WTC11 (cell line): ENCODE measurements around the gene PRPSAP1.

Experiments used
- ATF1 ChIP-seq: sonication (generic); formaldehyde crosslinking; IDR thresholded peaks from 2 replicates; pipeline ENCODE4 v1.8.1; 2023; ENCODE audit warnings: mild to moderate bottlenecking, moderate library complexity, missing genetic modification reagents
- E2F1 ChIP-seq: sonication (generic); formaldehyde crosslinking; IDR thresholded peaks from 2 replicates; pipeline ENCODE4 v1.8.0; 2022; ENCODE audit warnings: mild to moderate bottlenecking, missing genetic modification reagents
- ETV6 ChIP-seq: sonication (generic); formaldehyde crosslinking; IDR thresholded peaks from 2 replicates; pipeline ENCODE4 v1.8.1; 2022; ENCODE audit warnings: mild to moderate bottlenecking, missing genetic modification reagents
- FOXJ3 ChIP-seq: sonication (generic); formaldehyde crosslinking; IDR thresholded peaks from 2 replicates; pipeline ENCODE4 v1.9.0; 2021; ENCODE audit warnings: missing genetic modification reagents, mild to moderate bottlenecking, borderline replicate concordance
- JUN ChIP-seq: sonication (generic); formaldehyde crosslinking; IDR thresholded peaks from 2 replicates; pipeline ENCODE4 v1.8.0; 2023; ENCODE audit warnings: mild to moderate bottlenecking, missing genetic modification reagents
- KAT7 ChIP-seq: sonication (generic); formaldehyde crosslinking; IDR thresholded peaks from 2 replicates; pipeline ENCODE4 v1.8.1; 2023; ENCODE audit warnings: missing genetic modification reagents, mild to moderate bottlenecking, borderline replicate concordance
- MAX ChIP-seq: sonication (generic); formaldehyde crosslinking; IDR thresholded peaks from 2 replicates; pipeline ENCODE4 v1.8.0; 2022; ENCODE audit warnings: mild to moderate bottlenecking, missing genetic modification reagents
- NFATC4 ChIP-seq: fragments of 250-450 bp; sonication (Bioruptor Pico); IDR thresholded peaks from 2 replicates; pipeline ENCODE4 v1.9.0; 2021; ENCODE audit warnings: mild to moderate bottlenecking
- NR3C1 ChIP-seq: sonication (generic); formaldehyde crosslinking; conservative IDR thresholded peaks from 2 replicates; pipeline ENCODE4 v1.8.1; 2023; ENCODE audit warnings: low read depth, mild to moderate bottlenecking, missing genetic modification reagents
- SP1 ChIP-seq: sonication (generic); formaldehyde crosslinking; conservative IDR thresholded peaks from 2 replicates; pipeline ENCODE4 v1.8.1; 2022; ENCODE audit warnings: missing genetic modification reagents
- TF ChIP-seq, protein P1 (sequence below): fragments of 200-600 bp; IDR thresholded peaks from 2 replicates; pipeline ENCODE4 v1.8.0; 2022; ENCODE audit warnings: antibody characterized with exemption
- TF ChIP-seq, protein P2 (sequence below): sonication (generic); formaldehyde crosslinking; IDR thresholded peaks from 2 replicates; pipeline ENCODE4 v1.8.1; 2023; ENCODE audit warnings: mild to moderate bottlenecking, missing genetic modification reagents, moderate library complexity
- TF ChIP-seq, protein P3 (sequence below): fragments of 250-450 bp; sonication (Bioruptor Pico); IDR thresholded peaks from 2 replicates; pipeline ENCODE4 v1.9.0; 2021; ENCODE audit warnings: mild to moderate bottlenecking
- TF ChIP-seq, protein P4 (sequence below): sonication (generic); formaldehyde crosslinking; IDR thresholded peaks from 2 replicates; pipeline ENCODE4 v1.8.0; 2022; ENCODE audit warnings: missing genetic modification reagents

- TF ChIP-seq, protein P1, sequence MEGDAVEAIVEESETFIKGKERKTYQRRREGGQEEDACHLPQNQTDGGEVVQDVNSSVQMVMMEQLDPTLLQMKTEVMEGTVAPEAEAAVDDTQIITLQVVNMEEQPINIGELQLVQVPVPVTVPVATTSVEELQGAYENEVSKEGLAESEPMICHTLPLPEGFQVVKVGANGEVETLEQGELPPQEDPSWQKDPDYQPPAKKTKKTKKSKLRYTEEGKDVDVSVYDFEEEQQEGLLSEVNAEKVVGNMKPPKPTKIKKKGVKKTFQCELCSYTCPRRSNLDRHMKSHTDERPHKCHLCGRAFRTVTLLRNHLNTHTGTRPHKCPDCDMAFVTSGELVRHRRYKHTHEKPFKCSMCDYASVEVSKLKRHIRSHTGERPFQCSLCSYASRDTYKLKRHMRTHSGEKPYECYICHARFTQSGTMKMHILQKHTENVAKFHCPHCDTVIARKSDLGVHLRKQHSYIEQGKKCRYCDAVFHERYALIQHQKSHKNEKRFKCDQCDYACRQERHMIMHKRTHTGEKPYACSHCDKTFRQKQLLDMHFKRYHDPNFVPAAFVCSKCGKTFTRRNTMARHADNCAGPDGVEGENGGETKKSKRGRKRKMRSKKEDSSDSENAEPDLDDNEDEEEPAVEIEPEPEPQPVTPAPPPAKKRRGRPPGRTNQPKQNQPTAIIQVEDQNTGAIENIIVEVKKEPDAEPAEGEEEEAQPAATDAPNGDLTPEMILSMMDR: no peak
- TF ChIP-seq, protein P2, sequence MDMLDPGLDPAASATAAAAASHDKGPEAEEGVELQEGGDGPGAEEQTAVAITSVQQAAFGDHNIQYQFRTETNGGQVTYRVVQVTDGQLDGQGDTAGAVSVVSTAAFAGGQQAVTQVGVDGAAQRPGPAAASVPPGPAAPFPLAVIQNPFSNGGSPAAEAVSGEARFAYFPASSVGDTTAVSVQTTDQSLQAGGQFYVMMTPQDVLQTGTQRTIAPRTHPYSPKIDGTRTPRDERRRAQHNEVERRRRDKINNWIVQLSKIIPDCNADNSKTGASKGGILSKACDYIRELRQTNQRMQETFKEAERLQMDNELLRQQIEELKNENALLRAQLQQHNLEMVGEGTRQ (CRISPR knock-in tag): no peak
- TF ChIP-seq FOXJ3 (CRISPR knock-in tag): no peak
- no peak for TF ChIP-seq NFATC4 (CRISPR knock-in tag)
- no peak for TF ChIP-seq SP1 (CRISPR knock-in tag)
- no peak for TF ChIP-seq KAT7 (CRISPR knock-in tag)
- no peak for TF ChIP-seq E2F1 (CRISPR knock-in tag)
- no peak for TF ChIP-seq JUN (CRISPR knock-in tag)
- TF ChIP-seq MAX (CRISPR knock-in tag): no peak
- TF ChIP-seq ATF1 (CRISPR knock-in tag): no peak
- TF ChIP-seq, protein P3, sequence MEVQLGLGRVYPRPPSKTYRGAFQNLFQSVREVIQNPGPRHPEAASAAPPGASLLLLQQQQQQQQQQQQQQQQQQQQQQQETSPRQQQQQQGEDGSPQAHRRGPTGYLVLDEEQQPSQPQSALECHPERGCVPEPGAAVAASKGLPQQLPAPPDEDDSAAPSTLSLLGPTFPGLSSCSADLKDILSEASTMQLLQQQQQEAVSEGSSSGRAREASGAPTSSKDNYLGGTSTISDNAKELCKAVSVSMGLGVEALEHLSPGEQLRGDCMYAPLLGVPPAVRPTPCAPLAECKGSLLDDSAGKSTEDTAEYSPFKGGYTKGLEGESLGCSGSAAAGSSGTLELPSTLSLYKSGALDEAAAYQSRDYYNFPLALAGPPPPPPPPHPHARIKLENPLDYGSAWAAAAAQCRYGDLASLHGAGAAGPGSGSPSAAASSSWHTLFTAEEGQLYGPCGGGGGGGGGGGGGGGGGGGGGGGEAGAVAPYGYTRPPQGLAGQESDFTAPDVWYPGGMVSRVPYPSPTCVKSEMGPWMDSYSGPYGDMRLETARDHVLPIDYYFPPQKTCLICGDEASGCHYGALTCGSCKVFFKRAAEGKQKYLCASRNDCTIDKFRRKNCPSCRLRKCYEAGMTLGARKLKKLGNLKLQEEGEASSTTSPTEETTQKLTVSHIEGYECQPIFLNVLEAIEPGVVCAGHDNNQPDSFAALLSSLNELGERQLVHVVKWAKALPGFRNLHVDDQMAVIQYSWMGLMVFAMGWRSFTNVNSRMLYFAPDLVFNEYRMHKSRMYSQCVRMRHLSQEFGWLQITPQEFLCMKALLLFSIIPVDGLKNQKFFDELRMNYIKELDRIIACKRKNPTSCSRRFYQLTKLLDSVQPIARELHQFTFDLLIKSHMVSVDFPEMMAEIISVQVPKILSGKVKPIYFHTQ: no peak
- TF ChIP-seq ETV6: no peak
- TF ChIP-seq, protein P4, sequence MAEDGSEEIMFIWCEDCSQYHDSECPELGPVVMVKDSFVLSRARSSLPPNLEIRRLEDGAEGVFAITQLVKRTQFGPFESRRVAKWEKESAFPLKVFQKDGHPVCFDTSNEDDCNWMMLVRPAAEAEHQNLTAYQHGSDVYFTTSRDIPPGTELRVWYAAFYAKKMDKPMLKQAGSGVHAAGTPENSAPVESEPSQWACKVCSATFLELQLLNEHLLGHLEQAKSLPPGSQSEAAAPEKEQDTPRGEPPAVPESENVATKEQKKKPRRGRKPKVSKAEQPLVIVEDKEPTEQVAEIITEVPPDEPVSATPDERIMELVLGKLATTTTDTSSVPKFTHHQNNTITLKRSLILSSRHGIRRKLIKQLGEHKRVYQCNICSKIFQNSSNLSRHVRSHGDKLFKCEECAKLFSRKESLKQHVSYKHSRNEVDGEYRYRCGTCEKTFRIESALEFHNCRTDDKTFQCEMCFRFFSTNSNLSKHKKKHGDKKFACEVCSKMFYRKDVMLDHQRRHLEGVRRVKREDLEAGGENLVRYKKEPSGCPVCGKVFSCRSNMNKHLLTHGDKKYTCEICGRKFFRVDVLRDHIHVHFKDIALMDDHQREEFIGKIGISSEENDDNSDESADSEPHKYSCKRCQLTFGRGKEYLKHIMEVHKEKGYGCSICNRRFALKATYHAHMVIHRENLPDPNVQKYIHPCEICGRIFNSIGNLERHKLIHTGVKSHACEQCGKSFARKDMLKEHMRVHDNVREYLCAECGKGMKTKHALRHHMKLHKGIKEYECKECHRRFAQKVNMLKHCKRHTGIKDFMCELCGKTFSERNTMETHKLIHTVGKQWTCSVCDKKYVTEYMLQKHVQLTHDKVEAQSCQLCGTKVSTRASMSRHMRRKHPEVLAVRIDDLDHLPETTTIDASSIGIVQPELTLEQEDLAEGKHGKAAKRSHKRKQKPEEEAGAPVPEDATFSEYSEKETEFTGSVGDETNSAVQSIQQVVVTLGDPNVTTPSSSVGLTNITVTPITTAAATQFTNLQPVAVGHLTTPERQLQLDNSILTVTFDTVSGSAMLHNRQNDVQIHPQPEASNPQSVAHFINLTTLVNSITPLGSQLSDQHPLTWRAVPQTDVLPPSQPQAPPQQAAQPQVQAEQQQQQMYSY (CRISPR knock-in tag): no peak
- TF ChIP-seq NR3C1: no peak
Measured at GRCh38 chr17:76395980-76396379, 42.3 kb upstream of the PRPSAP1 start.
